Mucosa of rectum (tissue), 2 donors: Measurements from ENCODE around the gene CALML3.

Experiments
- H3K27ac ChIP-seq, 2 donors: one replicate each; pipeline ENCODE4 v1.7.0; 2013; ENCODE audit warnings: inconsistent platforms in 2 of 2, low read depth in 2 of 2, low read length in 2 of 2
- H3K27me3 ChIP-seq, 2 donors: one replicate each; pipeline ENCODE4 v1.7.0; 2013; ENCODE audit warnings: low read length in 2 of 2; ENCODE audit not compliant: control insufficient read depth in 2 of 2, insufficient read depth in 2 of 2
- H3K36me3 ChIP-seq, 2 donors: one replicate each; pipeline ENCODE4 v1.7.0; 2013; ENCODE audit warnings: low read length in 2 of 2; ENCODE audit not compliant: control insufficient read depth in 2 of 2, insufficient read depth in 2 of 2
- H3K4me1 ChIP-seq, 2 donors: one replicate each; pipeline ENCODE4 v1.7.0; 2013; ENCODE audit warnings: low read length in 2 of 2, mild to moderate bottlenecking in 1 of 2; ENCODE audit not compliant: control insufficient read depth in 2 of 2, insufficient read depth in 2 of 2
- H3K4me3 ChIP-seq, 2 donors: one replicate each; pipeline ENCODE4 v1.7.0; 2013; ENCODE audit warnings: low read length in 2 of 2
- H3K9ac ChIP-seq, 2 donors: one replicate each; pipeline ENCODE4 v1.7.0; 2013; ENCODE audit warnings: low read length in 2 of 2, low read depth in 1 of 2, mild to moderate bottlenecking in 1 of 2
- H3K9me3 ChIP-seq, 2 donors: one replicate each; pipeline ENCODE4 v1.7.0; 2013; ENCODE audit warnings: low read length in 2 of 2; ENCODE audit not compliant: control insufficient read depth in 2 of 2
- donor health status: healthy.
- donor health status: Normal muscosa, but diverticular disease.

Gene CALML3

DNA sequence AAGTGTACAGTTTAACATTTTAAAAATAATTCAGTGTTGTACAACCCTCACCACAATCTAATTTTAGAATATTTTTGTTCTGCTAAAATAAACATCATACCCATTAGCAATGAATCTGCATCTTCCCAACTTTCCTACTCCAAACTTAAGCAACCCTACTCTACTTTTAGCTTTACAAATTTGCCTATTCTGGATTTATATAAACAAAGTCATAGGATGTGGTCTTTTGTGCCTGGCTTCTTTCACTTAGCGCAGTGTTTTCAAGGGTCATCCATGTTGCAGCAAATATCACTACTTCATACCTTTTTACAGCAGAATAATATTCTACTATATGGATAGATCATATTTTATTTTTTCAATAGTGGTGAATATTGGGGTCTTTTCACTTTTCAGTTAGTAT lies 18.9 kb downstream of the CALML3 start:
- Histone ChIP-seq H3K9me3 (no peaks in the 10 kb centered on the region), H3K27ac (no peak overlapping the region), H3K4me3 (no peak overlapping the region), H3K27me3 (no peaks in the 10 kb centered on the region), H3K36me3 (no peaks in the 10 kb centered on the region), H3K9ac (no peak overlapping the region), H3K4me1 (peaks cover 43 to 53% of the 10 kb centered on the region in 2 donors)

GRCh38 chr10:5544216-5544805 lies 19.6 kb downstream of the CALML3 start:
- Histone ChIP-seq H3K4me1 (peaks cover 48 to 60% of the 10 kb centered on the region in 2 donors), H3K4me3 (no peak overlapping the region), H3K9me3 (no peaks in the 10 kb centered on the region), H3K27ac (peak overlapping the region; percentile 97 to 99), H3K36me3 (no peaks in the 10 kb centered on the region), H3K9ac (no peak overlapping the region), H3K27me3 (no peaks in the 10 kb centered on the region)

DNA sequence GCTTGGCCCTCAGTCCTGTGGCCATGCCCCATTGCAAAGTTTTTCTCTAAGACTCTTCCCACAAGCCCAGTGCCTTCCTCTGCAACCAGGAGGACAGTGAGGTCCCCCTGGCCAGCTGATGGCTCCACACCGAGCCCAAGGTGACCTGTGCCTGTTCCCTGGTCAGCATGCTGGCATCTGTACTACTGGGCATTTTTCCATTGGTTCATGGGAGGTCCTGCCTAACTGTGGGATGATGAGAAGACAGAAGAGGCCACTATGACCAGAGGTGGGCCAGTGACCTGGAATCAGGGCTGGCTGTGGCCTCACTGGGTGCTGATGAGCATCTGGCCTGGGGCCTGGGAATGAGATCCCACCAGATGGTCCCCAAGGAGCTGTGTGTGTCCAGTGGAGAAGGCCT lies 20.2 kb downstream of the CALML3 start:
- Histone ChIP-seq H3K9me3 (no peaks in the 10 kb centered on the region), H3K27ac (peak overlapping the region; percentile 97 to 99), H3K36me3 (no peaks in the 10 kb centered on the region), H3K4me1 (peaks cover 49 to 66% of the 10 kb centered on the region in 2 donors), H3K9ac (peak overlapping the region in 1 of 2 donors; percentile 85), H3K4me3 (no peak overlapping the region), H3K27me3 (no peaks in the 10 kb centered on the region)

DNA sequence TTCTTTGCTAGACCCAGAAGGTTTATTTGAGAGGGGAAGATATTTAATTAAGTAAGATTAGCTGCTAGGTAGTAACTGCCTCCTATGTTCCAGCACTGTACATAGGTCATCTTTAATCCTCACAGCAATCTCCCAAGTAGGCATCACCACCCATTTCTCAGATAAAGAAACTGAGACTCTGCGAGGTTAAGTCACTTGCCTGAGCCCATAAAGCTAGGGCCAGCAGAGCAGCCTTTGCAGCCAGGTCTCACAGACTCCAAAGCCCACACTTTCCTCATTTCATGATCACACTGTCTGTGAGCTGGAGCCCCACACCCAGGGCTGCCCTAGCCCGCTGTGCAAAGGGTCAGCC lies 20.6 kb downstream of the CALML3 start:
- H3K4me3 ChIP-seq: no peak overlapping the region
- H3K9me3 ChIP-seq: no peaks in the 10 kb centered on the region
- H3K36me3 ChIP-seq: no peaks in the 10 kb centered on the region
- H3K27me3 ChIP-seq: no peaks in the 10 kb centered on the region
- H3K4me1 ChIP-seq: peaks cover 49 to 70% of the 10 kb centered on the region in 2 donors
- H3K27ac ChIP-seq: peak overlapping the region; percentile 97 to 99
- peak overlapping the region in 1 of 2 donors; percentile 85 for H3K9ac ChIP-seq

GRCh38 chr10:5545778-5546710 lies 21.3 kb downstream of the CALML3 start:
- no peaks in the 10 kb centered on the region for H3K36me3 ChIP-seq
- H3K27ac ChIP-seq: peak overlapping the region; percentile 97 to 99
- peak overlapping the region; percentile 73 to 85 for H3K9ac ChIP-seq
- H3K9me3 ChIP-seq: no peaks in the 10 kb centered on the region
- peak overlapping the region; percentile 34 to 36 for H3K4me3 ChIP-seq
- H3K4me1 ChIP-seq: peaks cover 53 to 73% of the 10 kb centered on the region in 2 donors
- H3K27me3 ChIP-seq: no peaks in the 10 kb centered on the region

DNA sequence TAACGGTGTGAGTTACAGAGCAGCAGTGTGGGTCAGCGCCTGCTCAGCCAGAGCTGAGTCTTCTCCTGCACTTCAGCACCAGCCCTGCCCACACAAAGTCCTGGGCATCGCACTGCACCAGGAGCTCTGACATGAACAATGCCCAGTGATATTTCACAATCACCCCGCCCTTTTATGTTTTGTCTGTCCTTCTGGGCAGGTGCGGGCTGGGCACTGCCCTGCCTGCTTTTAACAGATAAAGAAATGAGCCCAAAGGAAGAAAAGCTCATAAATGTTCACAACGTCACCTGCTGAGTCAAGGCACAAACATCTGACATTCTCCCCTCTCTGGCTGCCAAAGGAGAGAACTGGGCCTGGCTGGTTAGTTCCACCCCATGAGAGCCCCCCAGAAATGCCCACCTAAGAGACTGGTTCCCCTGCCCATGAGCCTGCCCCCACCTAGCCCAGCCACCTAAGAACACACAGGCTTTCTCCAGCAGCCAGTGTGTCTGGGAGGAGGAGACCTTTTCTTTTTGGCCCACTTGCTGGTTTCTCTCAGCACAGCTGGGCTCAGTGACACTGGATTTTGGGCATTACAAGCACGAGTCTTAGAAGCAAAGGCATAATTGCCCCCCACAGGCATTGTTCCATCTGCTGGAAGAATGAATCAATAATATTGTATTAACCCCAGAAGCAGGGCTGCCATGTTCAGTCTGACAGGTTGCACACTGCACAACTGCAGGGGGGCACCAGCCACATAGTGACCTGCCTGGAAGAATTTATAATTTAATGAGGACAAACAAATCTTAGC lies 22.3 kb downstream of the CALML3 start:
- Histone ChIP-seq H3K9ac (peak overlapping the region; percentile 79 to 85), H3K9me3 (no peaks in the 10 kb centered on the region), H3K27me3 (no peaks in the 10 kb centered on the region), H3K27ac (peak overlapping the region; percentile 97 to 99), H3K4me1 (peaks cover 63 to 81% of the 10 kb centered on the region in 2 donors), H3K36me3 (no peaks in the 10 kb centered on the region), H3K4me3 (peak overlapping the region; percentile 31 to 64)

GRCh38 chr10:5547681-5547930 lies 22.8 kb downstream of the CALML3 start:
- H3K27ac ChIP-seq: peak overlapping the region; percentile 97 to 99
- H3K36me3 ChIP-seq: no peaks in the 10 kb centered on the region
- H3K9me3 ChIP-seq: no peaks in the 10 kb centered on the region
- peak overlapping the region; percentile 31 to 64 for H3K4me3 ChIP-seq
- H3K27me3 ChIP-seq: no peaks in the 10 kb centered on the region
- H3K9ac ChIP-seq: peak overlapping the region; percentile 79 to 85
- H3K4me1 ChIP-seq: peaks cover 67 to 86% of the 10 kb centered on the region in 2 donors

GRCh38 chr10:5547931-5548660 lies 23.3 kb downstream of the CALML3 start:
- H3K36me3 ChIP-seq: no peaks in the 10 kb centered on the region
- peak overlapping the region; percentile 31 to 64 for H3K4me3 ChIP-seq
- H3K9me3 ChIP-seq: no peaks in the 10 kb centered on the region
- H3K9ac ChIP-seq: peak overlapping the region; percentile 79 to 85
- peaks cover 69 to 88% of the 10 kb centered on the region in 2 donors for H3K4me1 ChIP-seq
- H3K27me3 ChIP-seq: no peaks in the 10 kb centered on the region
- peak overlapping the region; percentile 97 to 99 for H3K27ac ChIP-seq

GRCh38 chr10:5549462-5550249 lies 24.9 kb downstream of the CALML3 start:
- Histone ChIP-seq H3K27me3 (no peaks in the 10 kb centered on the region), H3K9me3 (no peaks in the 10 kb centered on the region), H3K4me3 (no peak overlapping the region), H3K9ac (peak overlapping the region; percentile 42 to 85), H3K27ac (peak overlapping the region; percentile 97 to 99), H3K4me1 (peaks cover 70 to 97% of the 10 kb centered on the region in 2 donors), H3K36me3 (no peaks in the 10 kb centered on the region)
